Measurements from ENCODE around the gene PLA2G2F.

Gene PLA2G2F

DNA sequence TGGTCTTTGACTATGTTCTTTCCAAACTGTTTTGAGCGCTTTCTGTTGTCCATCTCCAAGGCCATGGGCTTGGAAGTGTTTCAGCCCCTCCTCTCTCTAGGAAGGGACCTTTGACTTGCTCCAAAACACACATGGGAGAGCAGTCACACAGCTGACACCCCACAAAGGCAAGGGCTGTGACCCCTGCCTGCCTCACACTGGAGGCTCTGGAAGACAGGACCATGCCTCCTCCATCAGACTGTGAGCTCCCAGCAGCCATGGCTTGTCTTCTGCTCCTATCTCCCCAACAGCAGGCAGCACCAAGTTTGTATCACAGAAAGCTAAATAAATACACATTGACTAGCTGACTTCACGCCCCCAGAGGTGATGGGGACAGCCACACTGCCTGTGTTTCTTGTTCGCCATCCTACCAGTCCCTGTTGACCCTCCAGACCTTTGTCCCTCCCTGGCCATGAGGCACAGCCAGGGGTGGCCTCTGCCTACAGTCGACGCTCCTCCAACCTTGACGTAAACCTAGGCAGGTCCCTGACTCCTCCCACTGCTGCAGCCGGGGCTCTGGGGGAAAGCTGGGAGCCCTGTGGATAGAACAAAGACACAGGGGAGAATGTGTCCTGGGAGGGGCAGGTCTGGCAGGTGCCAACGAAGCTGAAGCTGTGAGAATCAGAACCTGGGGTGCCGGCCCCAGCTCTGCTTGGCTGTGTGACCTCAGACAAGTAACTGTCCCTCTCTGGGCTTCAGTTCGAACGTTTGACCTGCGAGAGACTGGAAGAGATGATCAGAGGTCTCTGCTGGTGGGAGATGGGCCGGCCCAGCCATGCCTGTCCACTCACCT is 4.8 kb downstream of the PLA2G2F start:
- DNase-seq = no peak

DNA sequence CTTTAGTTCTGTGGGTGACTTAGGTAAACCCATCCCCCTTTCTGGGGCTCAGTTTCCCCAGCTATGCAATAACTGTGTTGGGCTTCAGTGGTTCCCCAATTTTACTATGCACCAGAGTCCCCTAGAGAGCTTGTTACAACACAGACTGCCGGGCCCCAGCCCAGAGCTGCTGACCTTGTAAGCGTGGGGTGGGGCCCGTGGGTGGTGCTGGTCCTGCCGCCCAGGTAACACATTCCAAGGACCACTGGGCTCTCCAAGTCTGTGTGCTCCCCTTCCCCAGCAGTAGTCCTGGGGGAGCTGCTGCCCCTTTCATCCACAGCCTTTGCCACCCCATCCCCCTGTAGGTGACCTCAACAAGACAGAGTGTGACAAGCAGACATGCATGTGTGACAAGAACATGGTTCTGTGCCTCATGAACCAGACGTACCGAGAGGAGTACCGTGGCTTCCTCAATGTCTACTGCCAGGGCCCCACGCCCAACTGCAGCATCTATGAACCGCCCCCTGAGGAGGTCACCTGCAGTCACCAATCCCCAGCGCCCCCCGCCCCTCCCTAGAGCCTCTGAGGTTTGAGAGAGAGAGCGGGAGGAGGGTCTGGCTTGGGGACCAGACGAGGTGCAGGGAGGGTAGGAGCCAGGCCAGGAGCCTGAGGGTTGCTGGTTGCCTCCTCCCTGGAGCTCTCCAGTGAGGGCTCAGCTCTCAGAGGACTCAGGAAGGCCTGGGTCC is 8.9 kb downstream of the PLA2G2F start:
- DNase-seq = no peak

DNA sequence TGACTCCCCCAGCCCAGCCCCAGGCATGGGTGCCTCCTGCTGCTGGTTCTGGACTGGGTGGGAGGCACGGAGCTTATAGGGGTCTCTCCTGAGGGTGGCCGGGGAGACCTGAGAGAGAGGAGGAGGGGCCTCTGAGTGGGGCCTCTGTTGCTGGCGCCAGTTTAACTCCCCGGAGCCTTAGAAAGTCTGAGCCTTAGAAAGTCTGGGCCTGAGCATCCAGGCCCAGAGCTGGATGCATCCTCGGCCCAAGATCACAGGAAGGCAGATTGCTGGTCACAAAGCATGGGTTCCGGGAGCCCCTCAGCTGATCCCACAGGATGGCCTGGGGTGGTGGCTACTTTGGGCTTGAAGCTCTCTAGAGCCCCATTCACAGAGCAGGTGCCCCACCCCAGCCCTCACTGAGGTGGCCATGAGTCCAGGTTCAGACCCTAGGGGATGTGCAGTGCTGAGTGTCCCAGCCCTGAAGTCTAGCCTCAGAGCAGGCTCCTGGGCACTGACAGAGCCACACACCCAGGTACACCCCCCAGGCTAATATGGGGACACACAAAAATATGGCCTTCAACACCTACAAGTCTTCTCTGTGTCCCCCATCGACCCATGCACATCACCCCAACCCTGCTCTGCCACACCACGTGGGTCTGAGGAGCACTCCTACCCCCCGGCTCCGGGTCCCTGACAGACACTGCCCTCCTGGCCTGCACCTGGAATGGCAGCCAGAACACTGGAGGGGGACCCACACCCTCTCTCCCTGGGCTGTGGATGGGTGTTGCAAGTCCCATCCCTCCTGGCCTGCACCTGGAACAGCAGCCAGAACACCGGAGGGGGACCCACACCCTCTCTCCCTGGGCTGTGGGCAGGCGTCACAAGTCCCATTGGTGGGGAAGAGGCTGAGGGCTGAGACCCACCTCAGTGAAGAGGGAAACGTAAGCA is 9.7 kb downstream of the PLA2G2F start:
- no peak for DNase-seq

DNA sequence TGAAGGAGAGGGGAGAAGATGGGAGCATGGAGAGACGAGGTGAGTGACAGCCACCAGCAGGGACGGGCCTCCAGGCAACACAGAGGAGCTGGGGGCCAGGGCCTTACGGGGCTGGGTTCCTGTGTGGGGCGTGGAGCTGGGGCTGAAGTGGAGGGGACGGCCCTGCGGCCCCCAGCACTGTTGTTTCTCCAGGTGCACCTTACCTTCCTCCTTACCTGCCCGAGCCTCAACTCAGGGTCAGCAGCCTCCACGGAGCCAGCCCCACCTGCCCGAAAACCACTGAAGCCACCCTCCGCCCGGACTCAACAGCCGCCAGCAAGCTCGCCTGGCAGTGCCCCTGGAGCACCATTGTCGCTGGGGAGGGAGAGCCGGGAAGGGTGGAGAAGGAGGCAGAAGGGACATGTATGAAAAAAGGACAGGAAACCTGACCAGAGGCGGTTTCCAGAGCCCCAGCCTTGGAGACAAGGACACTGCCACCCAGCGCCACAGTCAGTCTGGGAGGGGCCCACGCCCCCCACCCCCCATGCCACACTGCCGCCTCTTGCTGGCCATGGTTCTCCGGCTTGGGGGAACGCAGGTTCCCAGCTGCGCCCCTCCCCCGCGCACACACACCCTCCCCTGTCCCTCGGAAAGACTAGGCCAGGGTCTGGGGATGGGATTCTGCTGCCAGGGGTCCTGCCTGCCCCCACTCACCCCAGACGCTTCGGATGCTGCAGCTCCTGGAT is 10.6 kb downstream of the PLA2G2F start:
- no peak for DNase-seq

DNA sequence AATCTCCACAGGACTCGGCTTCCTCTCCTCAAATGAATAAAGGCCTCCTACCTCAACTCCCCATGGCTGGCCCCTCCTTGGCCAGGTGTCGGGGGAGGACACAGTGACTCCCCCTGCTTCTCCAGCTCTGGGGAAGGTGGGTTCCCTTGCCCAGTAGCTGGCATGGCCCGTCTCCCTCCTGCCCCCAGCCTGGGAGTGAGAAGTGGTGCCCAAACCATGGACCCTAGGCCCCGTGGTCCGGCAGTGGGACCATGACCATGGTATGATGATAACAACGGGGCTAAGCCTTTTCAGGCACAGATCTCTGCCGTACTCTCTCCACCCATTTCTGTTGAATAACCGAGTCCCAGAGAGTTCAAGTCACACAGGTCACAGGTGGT is 11.2 kb downstream of the PLA2G2F start:
- DNase-seq = no peak

DNA sequence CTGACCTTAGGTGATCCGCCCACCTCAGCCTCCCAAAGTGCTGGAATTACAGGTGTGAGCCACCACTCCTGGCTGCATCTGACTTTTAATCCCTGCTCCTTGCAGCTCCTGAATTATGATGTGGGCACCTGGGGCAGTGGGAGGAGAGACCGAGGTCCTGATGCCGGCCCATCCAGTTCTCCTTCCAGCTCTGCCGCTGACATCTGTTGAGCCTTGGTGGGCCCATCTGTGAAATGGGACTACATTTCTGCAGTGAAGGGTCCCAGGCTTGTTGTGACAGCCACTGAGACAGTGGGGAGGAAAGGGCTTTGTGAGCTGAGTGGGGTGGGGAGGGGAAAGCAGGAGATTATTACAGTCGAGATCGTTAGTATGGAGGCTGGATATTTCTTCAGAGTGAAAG is 11.8 kb downstream of the PLA2G2F start:
- DNase-seq = no peak

DNA sequence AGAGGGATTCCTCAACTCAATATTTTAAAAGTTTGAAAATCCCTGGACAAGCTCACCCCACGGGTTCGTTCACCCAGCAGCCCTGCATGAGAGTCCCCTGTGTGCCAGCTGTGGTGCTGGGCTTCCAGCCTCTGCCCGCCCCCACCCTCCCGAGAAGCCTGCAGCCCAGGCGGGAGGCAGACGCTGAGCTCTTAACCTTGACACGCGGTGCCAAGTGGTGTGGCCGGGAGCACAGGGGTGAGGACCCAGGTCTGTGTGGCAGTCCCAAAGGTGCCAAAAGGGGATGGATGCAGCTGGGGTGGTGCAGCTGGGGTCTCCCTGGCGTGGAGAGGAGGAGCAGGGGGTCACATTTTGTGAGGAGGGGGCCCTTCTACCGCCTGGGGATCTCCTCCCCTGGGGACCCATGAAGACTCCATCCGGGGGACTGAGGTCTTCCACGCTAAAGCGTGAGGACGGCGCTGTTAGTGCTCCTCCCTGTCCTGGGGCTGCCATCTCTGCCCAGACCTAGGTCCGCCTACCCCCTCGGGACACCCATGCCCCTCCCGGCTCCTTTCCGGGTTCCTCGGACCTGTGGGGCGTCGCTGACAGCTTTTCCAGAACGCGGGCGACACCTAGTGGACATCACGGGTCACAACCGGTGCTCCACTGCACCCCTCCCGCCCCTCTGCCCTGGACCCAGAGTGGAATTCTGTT is 12.9 kb downstream of the PLA2G2F start:
- DNase-seq = peak; percentile 70

DNA sequence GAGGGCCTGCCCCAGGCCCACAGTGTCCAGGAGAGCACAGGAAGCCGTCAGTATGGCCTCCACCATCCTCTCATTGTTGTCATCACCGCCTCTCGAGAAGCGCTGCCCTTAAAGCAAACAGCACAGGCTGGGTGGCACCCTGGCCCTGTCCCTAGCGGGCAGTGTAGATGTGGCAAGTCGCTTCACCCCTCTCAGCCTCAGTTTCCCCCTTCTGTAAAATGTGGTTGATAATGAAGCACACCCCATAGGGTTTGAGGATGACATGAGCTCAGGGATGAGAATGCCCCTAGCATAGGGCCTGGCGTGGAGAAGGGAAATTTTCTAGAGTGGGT is 13.4 kb downstream of the PLA2G2F start:
- DNase-seq = no peak

DNA sequence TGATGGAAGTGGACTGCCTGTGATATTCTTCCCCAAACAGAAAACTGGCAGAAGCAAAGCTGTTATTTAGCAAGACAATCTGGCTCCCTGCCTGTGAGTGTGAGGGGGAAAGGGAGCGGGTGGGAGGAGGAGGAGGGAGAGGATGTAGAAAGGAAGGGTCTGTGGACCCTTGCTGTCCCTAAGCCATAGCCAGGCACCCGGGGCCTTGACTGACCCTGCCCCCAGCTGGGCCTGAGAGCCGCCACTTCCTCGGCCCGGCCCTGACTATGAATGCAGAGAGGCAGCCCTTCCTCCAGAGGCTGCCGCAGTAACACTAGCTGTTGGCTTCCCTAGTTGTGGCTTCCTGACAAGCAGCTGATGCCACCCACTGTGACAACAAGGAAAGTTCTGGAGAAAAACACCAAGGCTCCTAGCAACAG is 13.9 kb downstream of the PLA2G2F start:
- DNase-seq = peak; percentile 73

DNA sequence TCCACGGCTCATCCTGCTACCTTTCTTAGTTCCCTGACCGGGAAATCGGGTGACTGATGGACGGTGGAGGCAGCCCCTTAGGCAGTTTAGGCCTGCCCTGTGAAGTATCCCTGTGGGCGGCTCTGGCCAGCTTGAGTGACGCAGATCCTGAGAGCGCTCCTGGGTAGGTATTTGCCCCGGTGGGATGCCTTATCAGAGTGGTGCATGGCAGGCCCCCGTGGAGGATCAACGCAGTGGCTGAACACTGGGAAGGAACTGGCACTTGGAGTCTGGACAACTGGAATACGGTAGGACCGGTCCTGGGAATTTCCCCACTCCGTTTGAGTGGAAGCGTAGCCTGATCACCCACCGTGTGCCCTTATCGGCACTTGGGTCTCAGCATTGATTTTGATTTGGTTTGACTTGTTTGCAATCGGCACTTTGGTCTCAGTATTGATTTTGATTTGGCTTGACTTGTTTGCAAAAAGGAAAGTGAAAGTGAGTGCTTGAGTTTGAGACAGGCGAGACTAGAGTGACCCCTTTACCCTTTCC is 15.2 kb downstream of the PLA2G2F start:
- no peak for DNase-seq

DNA sequence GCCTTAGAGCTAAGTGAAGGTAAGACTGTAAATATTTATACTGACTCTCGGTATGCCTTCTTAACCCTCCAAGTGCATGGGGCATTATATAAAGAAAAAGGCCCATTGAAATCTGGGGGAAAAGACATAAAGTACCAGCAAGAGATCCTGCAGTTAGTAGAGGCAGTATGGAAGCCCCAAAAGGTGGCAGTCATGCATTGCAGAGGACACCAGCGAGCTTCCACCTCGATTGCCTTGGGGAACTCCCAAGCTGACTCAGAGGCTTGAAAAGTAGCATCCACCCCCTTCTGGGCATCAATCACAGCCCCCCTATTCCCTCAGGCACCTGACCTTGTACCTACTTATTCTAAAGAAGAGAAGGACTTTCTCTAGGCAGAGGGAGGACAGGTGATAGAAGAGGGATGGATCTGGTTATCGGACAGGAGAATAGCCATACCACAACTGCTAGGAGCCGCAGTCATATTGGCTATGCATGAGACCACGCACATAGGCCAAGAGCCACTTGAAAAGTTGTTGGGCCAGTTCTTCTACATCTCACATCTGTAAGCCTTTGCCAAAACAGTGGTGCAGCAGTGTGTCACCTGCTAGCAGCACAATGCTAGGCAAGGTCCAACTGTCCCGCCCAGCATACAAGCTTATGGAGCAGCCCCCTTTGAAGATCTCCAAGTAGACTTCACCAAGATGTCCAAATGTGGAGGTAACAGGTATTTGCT is 19.4 kb downstream of the PLA2G2F start:
- no peak for DNase-seq

DNA sequence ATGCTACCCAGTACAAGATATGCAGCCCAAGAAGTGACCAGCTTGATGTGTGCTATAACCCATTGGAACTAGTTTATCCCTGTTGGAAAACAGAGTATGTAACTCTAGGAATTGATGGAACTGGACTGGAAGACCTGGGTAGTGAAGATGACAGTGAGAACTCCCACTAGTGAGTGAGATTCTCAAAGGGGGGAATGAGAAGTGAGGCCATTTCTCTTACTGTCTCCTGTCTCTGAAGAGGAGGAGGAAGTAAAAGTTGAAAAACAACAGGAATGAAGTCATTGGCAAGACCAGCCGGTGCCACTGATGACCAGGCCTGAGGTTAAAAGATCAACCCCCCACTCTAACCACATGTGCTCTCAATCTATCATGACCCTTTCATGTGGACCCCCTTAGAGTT is 20.9 kb downstream of the PLA2G2F start:
- no peak for DNase-seq

DNA sequence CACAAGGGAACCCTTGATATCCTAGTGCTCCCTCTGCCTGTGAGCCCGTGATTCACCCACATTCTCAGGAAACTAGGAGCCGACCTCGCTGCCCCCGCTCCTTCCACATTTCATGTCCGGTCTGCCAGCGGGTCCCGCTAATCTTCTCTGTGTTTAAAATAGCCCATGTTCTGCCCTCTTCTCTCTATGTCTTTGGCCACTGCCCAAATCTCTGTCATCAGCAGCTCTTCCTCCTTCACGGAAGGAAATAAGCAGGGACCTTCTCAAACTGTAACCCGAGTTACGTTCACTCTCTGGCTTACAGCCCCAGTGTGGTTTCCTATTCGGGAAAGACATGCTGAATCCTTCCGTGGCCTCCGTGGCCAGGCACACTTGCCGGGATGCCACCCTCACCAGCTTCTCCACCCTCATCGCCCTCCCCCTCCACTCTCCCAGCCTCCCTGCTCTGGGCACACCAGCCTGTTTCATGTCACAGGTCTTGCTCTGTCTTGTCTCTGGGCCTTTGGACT is 25.6 kb downstream of the PLA2G2F start:
- no peak for DNase-seq

DNA sequence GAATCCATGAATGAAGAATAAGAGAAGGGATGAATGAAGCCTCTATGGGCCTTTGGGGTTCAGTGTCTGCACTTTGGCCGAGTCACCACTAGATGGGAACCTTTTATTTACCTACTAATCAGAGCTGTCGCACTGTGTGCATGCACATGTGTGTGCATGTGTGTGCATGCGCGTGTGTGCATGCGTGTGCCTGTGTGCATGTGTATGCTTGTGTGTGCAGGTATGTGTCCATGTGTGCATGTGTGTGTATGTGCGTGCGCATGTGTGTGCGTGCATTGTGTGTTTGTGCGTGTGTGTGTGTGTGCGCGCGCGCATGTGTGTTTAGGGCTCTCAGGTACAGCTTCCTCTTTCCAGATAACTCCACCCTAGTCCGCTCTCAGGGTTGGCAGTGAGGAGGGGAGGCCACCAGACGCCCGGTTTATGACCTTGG is 26.4 kb downstream of the PLA2G2F start:
- no peak for DNase-seq

DNA sequence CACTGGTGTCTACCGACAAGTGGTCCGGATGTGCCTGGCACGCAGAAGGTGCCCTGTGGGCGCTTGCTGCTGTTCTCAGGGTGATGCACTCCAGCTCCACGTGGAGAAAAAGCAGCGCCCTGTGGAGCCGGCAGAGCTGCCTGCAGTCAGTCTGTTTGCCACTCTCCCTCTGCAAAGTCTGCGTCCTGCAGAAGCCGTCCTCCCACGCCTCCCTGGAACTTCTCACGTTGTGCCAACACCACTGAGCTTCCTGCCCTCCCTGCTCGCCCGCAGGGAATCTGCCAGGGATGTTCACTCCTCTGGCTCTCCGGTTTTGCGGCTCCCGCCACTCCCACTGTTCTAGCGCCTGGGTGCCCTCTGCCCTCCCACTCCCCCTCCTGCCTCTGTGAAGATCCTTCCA is 26.9 kb downstream of the PLA2G2F start:
- no peak for DNase-seq

DNA sequence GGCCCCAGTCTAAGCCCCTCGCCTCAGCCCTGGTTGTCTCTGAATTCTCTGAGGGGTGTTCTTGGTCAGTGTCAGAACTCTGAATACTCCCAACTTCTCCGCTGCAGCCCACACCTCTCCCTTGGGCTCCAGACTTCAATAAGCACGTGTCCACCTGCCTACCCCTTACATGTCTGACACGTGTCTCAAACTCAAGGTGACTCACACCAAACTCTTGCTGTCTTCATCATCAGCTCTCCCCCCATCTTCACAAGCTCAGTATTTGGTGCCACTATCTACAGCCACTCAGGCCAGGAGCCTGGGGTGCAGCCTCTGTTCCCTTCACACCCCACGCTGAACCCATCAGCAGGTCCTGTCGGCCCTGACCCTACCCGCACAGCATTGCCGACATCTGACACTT is 28.0 kb downstream of the PLA2G2F start:
- DNase-seq = no peak

DNA sequence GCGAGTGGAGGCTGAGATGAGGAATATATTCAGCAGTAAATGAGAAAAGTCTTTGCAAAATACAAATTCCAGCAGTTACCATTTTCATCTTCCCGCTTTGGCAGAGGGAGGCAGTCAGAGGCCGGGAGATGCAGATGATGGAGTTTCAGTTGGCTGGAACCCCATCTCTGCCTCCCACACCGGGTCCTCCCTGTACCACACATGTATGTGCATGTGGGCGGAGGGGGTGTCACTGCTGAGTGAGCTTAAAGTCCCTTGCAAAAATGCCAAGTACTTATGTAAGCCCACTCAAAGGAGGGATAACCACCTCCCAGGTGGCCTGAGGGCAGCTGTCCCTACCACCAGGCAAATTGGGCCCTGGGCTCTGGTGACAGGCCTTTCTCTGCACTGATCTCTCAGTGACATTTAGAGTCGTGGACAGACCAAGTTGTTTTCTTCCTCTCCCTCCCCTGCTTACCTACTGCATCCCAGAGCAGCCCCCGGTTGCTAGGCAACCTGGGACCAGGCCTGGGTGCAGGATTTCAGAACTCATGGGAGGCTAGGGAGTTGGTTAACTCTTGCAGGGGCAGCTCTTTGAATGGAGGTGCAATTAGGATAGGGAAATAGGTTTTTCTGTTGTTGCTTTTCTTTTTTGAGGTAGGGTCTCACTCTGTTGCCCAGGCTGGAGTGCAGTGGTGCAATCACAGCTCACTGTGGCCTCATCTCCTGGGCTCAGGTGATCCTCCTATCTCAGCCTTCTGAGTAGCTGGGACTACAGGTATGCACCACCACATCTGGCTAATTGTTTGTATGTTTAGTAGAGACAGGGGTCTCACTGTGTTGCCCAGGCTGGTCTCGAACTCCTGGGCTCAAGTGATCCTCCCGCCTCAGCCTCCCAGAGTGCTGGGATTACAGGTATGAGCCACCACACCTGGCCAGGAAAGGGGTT is 29.7 kb downstream of the PLA2G2F start:
- no peak for DNase-seq

DNA sequence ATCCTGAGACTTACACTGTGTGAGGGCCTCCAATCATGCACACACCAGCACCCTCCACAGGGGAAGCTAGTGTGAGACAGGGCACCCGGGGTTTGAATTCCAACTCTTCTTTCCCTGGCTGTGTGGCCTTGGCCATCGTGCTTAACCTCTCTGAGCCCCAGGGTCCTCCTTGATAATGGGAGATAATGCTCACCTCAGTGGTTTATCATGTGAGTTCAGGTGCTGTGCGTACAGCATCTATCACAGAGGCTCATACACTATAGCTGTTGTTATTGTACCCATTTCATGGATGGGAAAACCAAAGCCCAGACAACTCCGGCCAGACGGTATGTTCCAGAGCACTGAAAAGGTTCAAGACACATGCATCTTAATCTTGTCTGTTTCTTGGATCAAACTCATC is 30.8 kb downstream of the PLA2G2F start:
- no peak for DNase-seq

DNA sequence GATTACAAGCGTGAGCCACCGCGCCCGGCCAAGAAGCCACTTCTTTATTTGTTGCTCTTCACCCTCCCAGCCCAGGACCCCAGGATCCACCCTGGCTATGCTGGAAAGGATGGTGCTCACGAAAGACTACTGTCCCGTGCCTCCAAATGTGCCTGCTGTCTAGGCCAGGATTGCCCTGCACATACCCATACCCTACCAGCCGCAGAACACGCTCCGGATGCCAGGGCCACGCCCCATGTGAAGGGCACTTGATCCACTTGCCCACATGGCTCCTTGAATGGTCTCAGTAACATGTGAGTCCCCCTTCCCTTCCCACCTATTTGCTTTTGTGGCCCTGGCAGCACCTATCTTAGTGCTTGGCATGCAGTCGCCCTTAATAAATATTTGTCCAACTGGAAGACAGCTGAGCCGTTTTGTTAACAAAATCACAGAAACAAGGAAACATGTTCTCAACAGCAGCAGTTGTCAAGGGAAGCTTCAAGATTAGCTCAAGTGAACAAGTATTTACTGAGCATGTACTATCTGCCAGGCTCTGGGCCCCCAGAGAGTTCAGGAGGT is 33.0 kb downstream of the PLA2G2F start:
- DNase-seq = no peak
